Astrocyte (in vitro differentiated cells and primary cell): ENCODE results near the gene PLP2.

Experiments
- CTCF ChIP-seq: IDR thresholded peaks from 2 replicates; pipeline ENCODE4 v1.5.1; 2011; ENCODE audit warnings: low read depth, mild to moderate bottlenecking, inconsistent platforms, low read length, moderate library complexity; ENCODE audit not compliant: insufficient read depth
- EZH2 ChIP-seq: IDR thresholded peaks from 2 replicates; pipeline ENCODE4 v1.6.1; 2012; ENCODE audit warnings: mild to moderate bottlenecking, low read length, inconsistent platforms; ENCODE audit not compliant: insufficient read depth

GRCh38 chrX:49202022-49202421, 30.3 kb downstream of the PLP2 start:
- TF ChIP-seq CTCF (no peak), EZH2 (no peak)
